Amygdala (tissue), 56 donors: ENCODE results near the gene APOL5.

Experiments
- DNase-seq, 56 donors: peaks; one replicate each; lab custom pipeline; 2025; lab: John Stamatoyannopoulos, UW

The APOL5 gene

DNA sequence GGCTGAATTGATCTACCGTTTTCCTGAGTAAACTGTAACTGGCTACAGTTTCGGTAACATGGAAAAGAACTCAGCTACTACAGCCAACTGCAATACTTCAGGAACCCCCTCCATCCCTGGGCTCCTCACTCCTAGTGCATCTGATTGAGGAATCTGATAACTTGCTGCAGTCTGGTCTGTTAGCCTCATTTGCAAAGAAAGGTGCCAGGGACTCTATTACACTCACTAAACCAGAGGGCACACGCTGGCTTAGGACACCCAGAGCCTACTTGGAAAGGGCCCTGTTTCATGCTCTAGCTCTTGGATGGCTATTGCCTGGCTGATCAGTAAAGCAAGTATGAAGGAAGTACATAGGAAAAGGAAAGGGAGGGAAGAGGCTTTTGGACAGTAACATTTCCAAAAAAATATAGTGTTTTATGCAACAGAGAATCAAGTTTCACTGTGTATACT is 22.3 kb downstream of the APOL5 start:
- DNase-seq, result no peak

DNA sequence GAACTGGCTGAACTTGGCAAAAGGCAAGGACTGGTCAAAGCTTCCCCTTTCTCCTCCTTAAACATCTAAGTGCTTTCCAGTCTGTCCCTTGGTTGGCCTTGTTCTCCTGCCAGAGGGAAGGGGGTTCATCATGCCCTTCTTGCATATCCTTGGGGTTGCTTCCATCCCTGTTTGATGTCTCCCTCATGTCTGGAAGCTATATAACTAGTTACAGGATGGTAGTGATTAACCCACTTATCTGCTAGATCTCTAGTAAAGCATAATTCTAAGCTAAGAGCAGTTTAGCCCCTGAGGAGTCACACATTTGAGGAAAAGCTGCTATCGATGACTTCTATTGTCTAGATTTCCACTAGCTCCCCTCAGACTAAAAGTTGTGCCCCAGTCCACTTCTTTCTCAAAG is 22.9 kb downstream of the APOL5 start:
- DNase-seq, result no peak

DNA sequence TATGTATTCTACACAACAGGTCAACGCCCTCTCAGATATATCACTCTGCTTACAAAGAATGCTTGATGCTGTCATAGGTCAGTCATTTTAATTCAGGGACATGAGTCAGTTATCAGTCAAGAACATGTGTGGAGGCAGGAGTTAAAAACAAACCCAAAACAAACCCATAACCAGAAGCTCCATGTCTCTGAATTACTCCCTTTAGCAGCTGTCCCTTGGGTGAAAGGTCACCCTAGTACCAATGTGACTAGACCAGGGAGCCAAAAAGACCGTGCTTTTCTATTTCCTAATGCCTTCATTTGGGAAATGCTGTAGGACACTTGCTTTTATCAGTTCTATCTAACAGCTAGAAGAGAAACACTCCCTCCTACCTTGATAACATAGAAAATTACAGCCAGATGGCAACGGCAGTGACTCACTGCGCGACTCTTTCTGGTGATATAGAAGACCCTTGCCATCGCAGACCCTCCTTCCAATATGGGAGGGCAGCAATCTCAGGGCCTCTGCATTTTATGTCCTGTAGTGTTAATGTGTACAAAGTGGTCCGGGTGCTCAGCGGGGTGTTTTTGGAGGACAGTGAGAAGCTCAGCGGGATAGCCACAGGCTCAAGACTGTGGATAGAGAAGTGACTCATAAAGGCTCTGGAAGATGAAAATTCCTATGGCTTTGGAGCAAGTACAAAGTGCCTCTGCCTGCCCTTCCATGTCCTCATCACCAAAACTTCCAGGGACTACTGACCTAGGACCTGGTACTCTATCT is 24.8 kb downstream of the APOL5 start:
- peak in 2 of 56 donors; percentile 8 to 26 for DNase-seq

DNA sequence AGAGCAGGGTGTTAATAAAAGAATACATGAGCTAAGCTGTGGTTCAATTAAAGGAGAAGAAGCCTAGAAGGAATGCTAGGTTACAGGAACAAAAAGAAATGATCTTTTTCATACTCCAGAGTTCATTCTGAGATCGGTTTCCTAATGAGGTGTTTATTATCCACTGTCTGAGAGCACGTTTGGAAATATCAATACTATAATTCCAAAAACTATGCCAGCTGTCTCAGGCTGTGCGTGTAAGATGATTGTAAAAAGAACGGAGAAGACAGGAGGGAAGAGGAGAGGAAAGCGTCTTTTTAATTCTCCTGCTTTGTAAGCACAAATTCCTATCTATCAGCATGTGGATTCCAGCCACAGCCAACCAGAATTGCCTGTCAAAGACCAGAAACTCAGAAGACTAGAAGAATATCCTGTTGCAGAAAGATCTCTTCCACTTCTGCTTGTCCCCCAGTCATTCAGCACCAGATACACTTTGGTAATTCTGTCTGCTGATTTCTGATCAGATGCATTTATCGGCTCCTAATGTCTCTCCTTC is 25.7 kb downstream of the APOL5 start:
- no peak for DNase-seq

DNA sequence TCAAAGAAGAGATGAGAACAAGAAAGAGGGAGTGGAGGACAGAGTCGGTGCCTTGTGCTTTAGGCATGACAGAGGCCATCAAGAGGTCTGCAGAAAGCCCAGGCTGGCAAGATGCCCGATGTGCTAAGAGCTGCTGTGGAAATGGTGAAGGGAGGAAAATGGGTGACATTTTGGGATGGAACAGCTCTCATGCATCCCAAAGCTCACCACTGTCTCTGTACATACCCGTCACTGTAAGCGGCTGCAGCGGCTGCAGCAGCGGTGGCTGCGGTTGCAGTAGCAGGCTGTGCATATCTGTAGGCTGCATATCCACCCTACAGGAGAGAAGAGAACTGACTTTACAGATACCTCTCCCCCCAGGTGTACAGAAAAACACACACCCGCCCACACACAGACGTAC is 28.6 kb downstream of the APOL5 start:
- no peak for DNase-seq

DNA sequence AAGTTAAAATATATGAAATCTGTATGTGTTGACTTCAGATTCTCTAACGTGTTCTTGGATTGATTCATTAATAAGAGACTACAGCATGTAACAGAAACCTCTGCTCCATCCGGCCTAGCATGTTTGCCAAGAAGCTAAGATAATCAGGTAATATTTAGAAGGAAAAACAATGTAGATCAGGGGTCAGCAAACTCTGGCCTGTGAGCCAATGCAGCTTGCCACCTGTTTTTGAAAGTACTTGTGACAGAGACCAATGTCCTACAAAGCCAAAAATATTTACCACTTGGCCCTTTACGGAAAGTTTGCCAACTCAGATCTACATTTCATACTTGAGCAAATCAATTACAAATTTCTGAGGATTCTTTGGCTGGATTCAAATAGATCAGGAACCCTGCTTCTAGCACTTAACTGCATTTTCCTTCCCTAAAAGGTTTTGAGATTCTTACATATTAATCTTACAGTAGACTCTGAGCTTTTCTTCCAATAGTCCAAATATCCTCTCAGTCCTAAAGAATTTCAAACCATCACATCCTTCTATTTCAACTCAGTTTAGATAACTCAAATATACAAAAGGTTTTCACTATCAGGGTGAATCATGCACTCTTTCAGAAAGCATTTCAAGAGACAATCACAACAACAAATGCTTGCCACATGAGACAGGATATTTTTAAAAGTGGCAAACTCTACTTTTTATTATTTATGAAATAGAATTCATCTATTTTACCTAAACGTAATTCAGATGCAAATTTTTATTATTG is 29.5 kb downstream of the APOL5 start:
- no peak for DNase-seq

DNA sequence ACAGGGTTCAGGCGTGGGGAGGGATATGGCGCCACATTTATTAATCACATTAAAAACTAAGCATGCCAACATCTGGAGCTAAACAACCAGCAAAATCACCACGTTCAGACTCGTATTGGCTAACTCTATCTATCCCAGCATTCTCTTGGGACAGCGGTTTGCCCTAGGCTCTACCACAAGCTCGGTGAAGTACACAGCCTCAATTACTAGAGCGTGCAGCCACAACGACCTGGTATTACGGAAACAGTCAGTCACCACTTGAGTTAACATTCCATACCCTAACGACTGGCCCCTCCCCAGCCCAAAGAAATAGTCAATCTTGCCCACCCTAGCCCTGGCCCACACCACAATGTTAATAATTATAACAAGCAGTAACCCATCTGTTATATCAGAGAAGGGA is 32.1 kb downstream of the APOL5 start:
- DNase-seq, result no peak

DNA sequence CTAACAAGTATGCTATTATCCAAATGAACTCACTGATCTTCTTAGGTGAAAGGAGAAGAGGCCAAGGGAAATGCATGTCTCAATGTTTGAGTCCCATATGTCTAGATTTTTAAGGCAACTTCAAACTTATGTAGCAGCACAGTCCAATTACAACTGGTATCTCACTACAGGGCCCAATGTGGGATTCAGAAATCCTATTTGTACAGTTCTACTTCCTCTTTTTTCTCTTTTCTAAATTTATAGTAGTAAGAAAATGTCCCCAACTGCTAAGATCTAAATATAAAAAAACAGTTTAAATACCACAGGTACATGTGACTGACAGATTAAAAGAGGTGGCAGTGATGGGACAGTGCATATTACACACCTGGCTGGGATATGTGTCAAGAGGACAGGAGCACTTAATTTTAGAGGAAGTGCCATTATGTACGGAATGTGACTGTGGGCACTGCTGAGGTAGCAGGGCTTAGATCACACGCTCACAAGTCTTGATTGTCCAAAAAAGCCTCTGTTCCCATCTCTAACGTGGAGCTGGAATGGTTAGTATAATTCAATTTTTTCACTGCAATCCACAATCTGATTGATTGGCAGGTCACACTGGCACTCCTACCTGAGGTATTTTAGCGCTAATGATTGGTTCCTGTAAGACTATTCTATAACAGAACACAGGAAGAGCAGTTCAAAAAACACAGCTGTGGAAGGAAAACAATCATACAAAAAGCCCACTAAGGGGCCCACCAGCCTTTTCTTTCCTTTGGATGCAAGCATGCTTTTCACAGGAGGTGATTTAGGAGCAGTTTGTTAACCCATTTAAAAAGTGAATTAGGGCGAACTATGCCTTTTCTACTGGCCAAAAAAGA is 34.6 kb downstream of the APOL5 start:
- DNase-seq, result no peak

DNA sequence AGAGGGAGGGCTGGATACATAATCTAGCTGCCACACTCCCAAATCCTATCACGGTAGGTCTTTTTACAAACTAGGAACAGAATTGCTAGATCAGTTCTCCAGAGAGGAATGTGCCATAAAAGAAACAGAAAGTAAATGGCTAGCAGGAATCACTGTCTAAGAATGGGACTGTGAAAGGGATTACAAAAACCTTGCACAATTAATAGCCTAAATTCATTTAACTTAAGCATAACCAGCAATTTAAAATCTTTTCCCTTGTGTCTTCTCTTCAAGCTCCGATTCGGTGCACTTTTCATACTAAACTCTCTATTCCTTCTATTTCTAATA is 35.2 kb downstream of the APOL5 start:
- no peak for DNase-seq

DNA sequence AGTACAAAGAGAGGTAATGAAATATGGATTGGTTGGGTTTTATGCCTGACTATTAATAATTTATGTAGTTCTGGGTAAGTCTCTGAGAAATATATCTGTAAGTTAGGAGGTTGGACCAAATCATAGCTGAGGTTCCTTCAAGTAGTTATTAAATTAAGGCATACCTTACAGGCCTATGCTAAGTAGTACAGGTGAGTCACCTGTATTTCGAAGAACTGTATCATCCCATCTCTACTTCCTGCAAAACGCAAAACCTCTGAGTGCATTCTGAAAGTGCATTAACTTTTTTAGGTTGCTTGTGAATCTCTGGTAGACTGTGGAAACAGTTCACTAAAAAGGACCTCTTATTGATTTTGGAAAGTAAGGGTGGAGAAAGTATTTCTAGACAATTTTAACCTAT is 37.1 kb downstream of the APOL5 start:
- no peak for DNase-seq

DNA sequence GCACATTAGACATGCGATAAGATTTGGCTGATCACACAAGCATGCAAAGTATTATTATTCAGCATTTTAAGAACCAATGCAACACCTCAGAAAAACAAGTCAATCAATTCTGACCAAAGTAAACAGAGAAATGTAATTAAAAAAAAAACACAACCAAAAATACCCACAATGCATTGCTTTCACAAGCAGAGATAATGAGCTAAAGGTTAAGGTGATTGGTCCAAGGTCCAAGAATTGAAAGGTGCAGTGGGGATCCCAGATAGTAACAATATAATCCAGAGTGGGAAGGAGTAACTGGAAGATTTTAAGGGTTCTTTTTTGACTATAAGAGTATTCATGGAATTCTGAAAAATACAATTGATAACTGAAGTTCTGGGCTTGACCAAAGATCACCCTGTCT is 39.0 kb downstream of the APOL5 start:
- DNase-seq, result no peak

DNA sequence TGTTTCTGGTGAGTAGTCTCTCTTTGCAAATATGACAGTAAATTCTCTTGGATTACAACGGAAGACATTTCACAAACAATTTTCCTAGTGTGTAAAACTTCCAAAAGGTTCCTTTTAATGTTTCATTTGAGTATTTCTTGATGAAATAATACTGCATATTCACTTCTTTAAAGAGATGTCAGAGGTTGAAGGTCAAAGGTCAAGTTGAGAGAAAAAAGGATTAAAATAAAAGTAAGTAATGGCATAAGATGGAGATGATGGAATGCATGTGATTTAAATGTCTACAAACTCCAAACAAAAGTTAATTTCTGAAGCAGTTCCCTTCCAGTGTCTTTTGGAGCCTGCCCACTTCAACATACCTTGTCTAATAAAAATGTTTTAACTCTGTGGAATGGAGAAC is 40.7 kb downstream of the APOL5 start:
- DNase-seq, result no peak

DNA sequence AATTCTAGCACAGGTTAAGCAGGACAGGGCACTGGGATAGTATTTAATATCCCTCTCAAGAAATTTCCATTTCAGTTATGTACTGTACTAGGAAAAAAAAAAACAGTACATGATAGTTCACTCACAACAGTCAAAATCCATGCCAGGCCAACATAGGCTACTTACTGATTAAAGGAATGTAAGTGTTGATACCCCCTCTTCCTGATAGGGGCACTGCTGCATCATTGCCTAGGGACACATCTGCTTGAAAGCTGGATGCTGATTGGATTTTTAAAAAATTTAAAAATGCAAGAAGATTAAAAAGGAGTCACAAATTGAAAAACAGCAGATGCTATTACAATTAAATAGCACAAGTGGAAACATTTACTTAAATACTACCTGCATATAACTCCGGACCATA is 43.4 kb downstream of the APOL5 start:
- no peak for DNase-seq

DNA sequence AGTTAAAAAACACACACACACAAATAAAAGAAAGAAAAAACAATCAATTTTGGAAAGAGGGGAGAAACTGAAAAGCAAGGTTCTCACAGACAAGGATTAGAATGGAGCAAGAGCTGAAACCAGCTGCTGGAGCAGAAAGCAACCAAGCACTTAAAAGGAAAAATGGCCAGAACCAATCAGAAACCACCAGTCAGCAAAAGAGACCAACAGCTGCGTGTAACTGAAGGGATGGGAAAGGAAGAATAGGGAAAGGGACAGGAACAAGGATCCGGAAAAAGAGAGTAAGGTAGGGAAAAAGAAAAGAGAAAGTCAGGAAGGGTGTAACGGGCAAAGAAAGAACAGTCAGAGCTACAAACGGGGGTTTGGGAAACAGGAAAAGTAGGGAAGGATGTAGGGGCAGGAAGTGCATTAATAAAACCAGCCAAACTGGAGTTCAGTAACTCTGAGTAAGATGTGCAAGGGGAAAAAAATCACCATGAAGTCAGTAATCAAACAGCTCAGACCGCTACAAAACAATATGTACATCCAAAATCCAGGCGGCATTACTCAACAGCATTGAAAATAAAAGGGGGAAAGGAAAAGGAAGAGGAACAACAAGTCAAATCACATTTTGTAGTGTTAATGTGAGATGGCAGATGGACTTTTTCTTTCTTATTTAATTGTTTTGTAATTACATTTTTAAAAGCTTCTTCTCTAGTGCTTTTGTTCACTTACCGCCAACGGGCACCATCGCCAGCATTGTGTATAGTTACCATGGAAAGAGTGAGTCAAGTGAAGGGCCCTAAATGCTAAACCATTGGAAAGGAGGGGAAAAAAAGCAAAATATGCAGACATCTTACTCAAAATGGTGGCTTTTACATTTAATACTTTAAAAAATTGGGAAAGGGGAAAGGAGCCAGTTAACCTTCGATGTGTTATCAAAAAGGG is 49.2 kb downstream of the APOL5 start:
- DNase-seq, result no peak

DNA sequence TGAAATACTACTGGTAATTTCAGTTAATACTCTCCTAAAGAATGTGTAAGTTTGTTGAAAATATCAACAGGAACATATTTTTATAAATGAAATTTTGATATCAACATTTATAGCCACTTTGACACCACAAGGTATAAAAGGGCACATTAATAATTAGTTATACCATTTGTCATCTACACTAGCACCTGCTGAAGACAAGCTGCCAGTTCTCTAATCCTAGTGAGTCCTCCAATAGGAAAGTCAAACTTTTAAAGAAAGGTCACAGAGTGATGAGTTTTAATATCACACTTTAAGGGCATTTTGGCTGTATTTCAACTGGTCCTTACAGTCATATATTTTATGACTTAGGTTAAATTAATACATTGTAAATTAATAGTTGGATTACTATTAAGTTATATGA is 52.3 kb downstream of the APOL5 start:
- no peak for DNase-seq

DNA sequence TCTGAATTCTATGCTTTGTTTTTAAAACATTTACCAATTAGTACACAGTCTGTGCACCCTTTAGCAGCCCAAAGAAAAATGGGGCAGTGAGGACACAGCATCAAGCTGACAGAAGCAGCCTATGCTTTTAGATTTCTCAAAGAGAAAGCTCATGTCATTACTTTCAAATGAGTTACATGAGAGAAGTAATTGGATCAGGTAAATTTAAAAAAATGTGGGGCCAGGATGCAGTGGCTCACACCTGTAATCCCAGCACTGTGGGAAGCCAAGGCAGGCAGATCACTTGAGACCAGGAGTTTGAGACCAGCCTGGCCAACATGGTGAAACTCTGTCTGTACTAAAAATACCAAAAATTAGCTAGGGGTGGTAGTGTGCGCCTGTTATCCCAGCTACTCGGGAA is 57.7 kb downstream of the APOL5 start:
- DNase-seq, result no peak

DNA sequence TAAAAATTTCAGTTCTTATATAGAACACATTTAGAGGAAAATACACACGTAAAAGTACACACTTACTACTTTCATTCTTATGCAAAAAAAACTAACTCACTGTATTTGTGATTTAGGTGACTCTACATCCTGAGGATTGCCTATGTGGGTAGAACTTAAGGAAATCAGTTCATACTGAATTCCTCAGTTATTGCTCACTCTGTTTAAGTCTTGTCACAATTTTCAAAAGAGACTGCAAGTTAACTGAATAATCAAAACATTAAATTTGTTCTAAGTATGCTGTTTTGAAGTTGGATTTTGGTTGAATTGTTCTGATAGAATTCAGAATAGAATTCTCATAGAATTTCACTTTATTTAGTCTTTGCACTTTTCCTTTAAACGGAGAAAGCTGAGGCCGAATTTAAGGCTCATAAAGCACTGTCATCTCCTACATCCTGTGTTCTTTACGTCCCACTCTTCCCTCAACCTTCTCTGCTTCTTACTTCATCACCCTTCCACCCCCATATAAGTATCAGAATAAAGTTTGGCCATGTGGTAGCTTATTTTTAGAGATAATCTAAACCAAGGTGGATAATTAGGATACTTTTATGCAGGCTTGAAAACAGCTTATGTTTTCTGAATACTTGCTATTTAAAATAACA is 59.8 kb downstream of the APOL5 start:
- no peak for DNase-seq
